ENCODE results near the gene PARD3B. TPM values are rescaled to one million over a fixed set of nuclear protein-coding genes. Genes with fewer than 3 reads are reported as not detected.

The PARD3B gene
- total and polyA plus RNA-seq, 2 experiments from 2014 or later, result 3.5 to 4.4 TPM

- Histone ChIP-seq H3K4me3 (no peak overlapping the region), H3K36me3 (ENCODE audit: insufficient read depth) (no peaks in the 10 kb centered on the region), H3K79me2 (replicated peaks; ENCODE audit: insufficient read depth) (no peaks in the 10 kb centered on the region), H3F3A (replicated peaks; ENCODE audit: low read depth) (no peaks in the 10 kb centered on the region), H3K27ac (ENCODE audit: low read depth) (no peak overlapping the region), H3K27me3 (ENCODE audit: insufficient read depth) (no peaks in the 10 kb centered on the region), H3K4me2 (no peak overlapping the region), H3K4me1 (ENCODE audit: insufficient read depth) (no peaks in the 10 kb centered on the region), H2AFZ (no peak overlapping the region), H4K20me1 (replicated peaks; ENCODE audit: insufficient read depth) (no peaks in the 10 kb centered on the region), H3K9me2 (ENCODE audit: insufficient read depth) (peaks cover 16% of the 10 kb centered on the region; the same call in 1 of the 2 replicates)
- ATAC-seq (no peak), DNase-seq (ENCODE audit: low spot score) (no peak)
- TF ChIP-seq POLR2AphosphoS5 (IDR thresholded peaks at IDR 0.05; ENCODE audit: low read depth) (no peak), ZNF462 (CRISPR knock-in tag; IDR thresholded peaks at IDR 0.05) (no peak), CTCF (conservative IDR thresholded peaks at IDR 0.05; ENCODE audit: low read depth in 2 of 2) (no peak), CREB1 (CRISPR knock-in tag; IDR thresholded peaks at IDR 0.05; ENCODE audit: low read depth) (no peak), STAT1 (IDR thresholded peaks at IDR 0.05; ENCODE audit: unreplicated experiment) (no peak)
- Mint-ChIP-seq H3K9me3 (no peaks in the 10 kb centered on the region; the same call in 2 of the 3 replicates), H3K27me3 (ENCODE audit: insufficient read depth, low read depth, poor library complexity) (no peaks in the 10 kb centered on the region), H3K4me3 (no peak overlapping the region), H3K27ac (no peak overlapping the region), H3K4me1 (no peaks in the 10 kb centered on the region; the same call in 2 of the 3 replicates), H3K36me3 (ENCODE audit: low read depth) (no peaks in the 10 kb centered on the region)
Measured at GRCh38 chr2:204578928-204579598, 33.8 kb downstream of the PARD3B start.
